HG02610 (cell line): ENCODE data around the gene GTF2F2.

Source experiments
- ATAC-seq: cut with Tn5 transposase; IDR thresholded peaks from one replicate; pipeline ENCODE4 v1.9.1; 2021; ENCODE audit warnings: mild to moderate bottlenecking, moderate library complexity; ENCODE audit not compliant: unreplicated experiment

GTF2F2 gene

GRCh38 chr13:45120967-45121831 lies 889 bp downstream of the GTF2F2 start:
- no peak for ATAC-seq

GRCh38 chr13:45122941-45123340 lies 2.6 kb downstream of the GTF2F2 start:
- ATAC-seq = no peak

GRCh38 chr13:45132369-45133064 lies 12.2 kb downstream of the GTF2F2 start:
- peak; percentile 89 for ATAC-seq

- no peak for ATAC-seq
These were observed 13.2 kb downstream of the GTF2F2 start for GRCh38 chr13:45133396-45134118.

GRCh38 chr13:45136741-45137504 lies 16.6 kb downstream of the GTF2F2 start:
- no peak for ATAC-seq

- no peak for ATAC-seq
These were observed 17.2 kb downstream of the GTF2F2 start for GRCh38 chr13:45137526-45137925.

- no peak for ATAC-seq
These were observed 18.0 kb downstream of the GTF2F2 start for GRCh38 chr13:45138282-45138681.

GRCh38 chr13:45141369-45141768 lies 21.1 kb downstream of the GTF2F2 start:
- ATAC-seq = no peak

- ATAC-seq = no peak
These were observed 22.4 kb downstream of the GTF2F2 start for GRCh38 chr13:45142440-45143345.

- ATAC-seq = no peak
These were observed 23.0 kb downstream of the GTF2F2 start for GRCh38 chr13:45143346-45143751.

- no peak for ATAC-seq
These were observed 29.7 kb downstream of the GTF2F2 start for GRCh38 chr13:45149964-45150363.

GRCh38 chr13:45156565-45157361 lies 36.5 kb downstream of the GTF2F2 start:
- ATAC-seq = no peak

- ATAC-seq = no peak
These were observed 41.9 kb downstream of the GTF2F2 start for GRCh38 chr13:45162194-45162593.

GRCh38 chr13:45162821-45163220 lies 42.5 kb downstream of the GTF2F2 start:
- no peak for ATAC-seq

GRCh38 chr13:45166858-45167257 lies 46.5 kb downstream of the GTF2F2 start:
- no peak for ATAC-seq

GRCh38 chr13:45167611-45168554 lies 47.6 kb downstream of the GTF2F2 start:
- ATAC-seq = no peak

GRCh38 chr13:45168555-45168930 lies 48.2 kb downstream of the GTF2F2 start:
- no peak for ATAC-seq

- ATAC-seq = no peak
These were observed 54.2 kb downstream of the GTF2F2 start for GRCh38 chr13:45174478-45174877.
